K562 (cell line): ENCODE results near the gene NUP88. TPM values are rescaled to one million over a fixed set of nuclear protein-coding genes. Genes with fewer than 3 reads are reported as not detected.

ENCODE experiments used
- CHD1 ChIP-seq: fragments of 200-600 bp; sonication (generic); IDR thresholded peaks from one replicate; pipeline ENCODE4 v1.6.1; 2012; ENCODE audit warnings: mild to moderate bottlenecking, moderate library complexity, low read length, inconsistent platforms
- EP400 ChIP-seq: fragments of 450-650 bp; IDR thresholded peaks from 2 replicates; pipeline ENCODE4 v1.6.1; 2017; ENCODE audit warnings: antibody characterized with exemption, mild to moderate bottlenecking, moderate library complexity
- ERF ChIP-seq: fragments of 450-650 bp; formaldehyde crosslinking; IDR thresholded peaks from 2 replicates; pipeline ENCODE4 v1.4.0; 2020; ENCODE audit warnings: mild to moderate bottlenecking, mixed read lengths
- ESRRB ChIP-seq: fragments of 250-450 bp; sonication (Bioruptor Pico); IDR thresholded peaks from 2 replicates; pipeline ENCODE4 v1.5.0; 2020; ENCODE audit warnings: mild to moderate bottlenecking, moderate library complexity, borderline replicate concordance
- HMBOX1 ChIP-seq: sonication (generic); IDR thresholded peaks from 2 replicates; pipeline ENCODE4 v1.6.1; 2016
- KDM2B ChIP-seq: fragments of 250-450 bp; sonication (Bioruptor Pico); IDR thresholded peaks from 2 replicates; pipeline ENCODE4 v1.8.0; 2021; ENCODE audit warnings: mild to moderate bottlenecking, moderate library complexity
- KLF6 ChIP-seq: fragments of 250-450 bp; sonication (Bioruptor Pico); IDR thresholded peaks from 2 replicates; pipeline ENCODE4 v1.4.0; 2020; ENCODE audit warnings: mild to moderate bottlenecking, moderate library complexity, borderline replicate concordance
- MYBL2 ChIP-seq, 2 experiments: fragments of 450-650 bp in 1 of 2; sonication (generic) in 1 of 2; formaldehyde crosslinking in 1 of 2; IDR thresholded peaks; 2 replicates each; pipeline versions ENCODE4 v1.6.1 to v1.8.1; 2017 to 2022; ENCODE audit warnings: borderline replicate concordance in 1 of 2, inconsistent platforms in 1 of 2, low read depth in 1 of 2, mild to moderate bottlenecking in 1 of 2, missing genetic modification reagents in 1 of 2, moderate library complexity in 1 of 2
- NCOA6 ChIP-seq: fragments of 450-650 bp; IDR thresholded peaks from 2 replicates; pipeline ENCODE4 v1.6.1; 2017; ENCODE audit warnings: mild to moderate bottlenecking
- NFIC ChIP-seq: fragments of 450-650 bp; IDR thresholded peaks from 2 replicates; pipeline ENCODE4 v1.6.1; 2017; ENCODE audit warnings: mild to moderate bottlenecking, inconsistent platforms
- NKRF ChIP-seq: fragments of 450-650 bp; IDR thresholded peaks from 2 replicates; pipeline ENCODE4 v1.6.1; 2016; ENCODE audit warnings: borderline replicate concordance
- NUFIP1 ChIP-seq: fragments of 450-650 bp; IDR thresholded peaks from 2 replicates; pipeline ENCODE4 v1.6.1; 2018; ENCODE audit not compliant: partially characterized antibody
- SIRT6 ChIP-seq: IDR thresholded peaks from one replicate; pipeline ENCODE4 v1.6.1; 2012; ENCODE audit warnings: low read depth, mild to moderate bottlenecking, control low read depth, inconsistent platforms, low read length, moderate library complexity
- SOX6 ChIP-seq: fragments of 450-650 bp; IDR thresholded peaks from 2 replicates; pipeline ENCODE4 v1.6.1; 2014; ENCODE audit warnings: mild to moderate bottlenecking
- THRB ChIP-seq: fragments of 450-650 bp; formaldehyde crosslinking; conservative IDR thresholded peaks from 2 replicates; pipeline ENCODE4 v1.4.0; 2022; ENCODE audit warnings: mild to moderate bottlenecking, missing genetic modification characterization
- ZBTB33 ChIP-seq: sonication (generic); formaldehyde crosslinking; IDR thresholded peaks from 2 replicates; pipeline ENCODE4 v1.8.1; 2023; ENCODE audit warnings: mild to moderate bottlenecking, missing genetic modification reagents
- ZNF212 ChIP-seq: fragments of 450-650 bp; formaldehyde crosslinking; IDR thresholded peaks from 2 replicates; pipeline ENCODE4 v1.4.0; 2020; ENCODE audit warnings: mild to moderate bottlenecking
- ZNF263 ChIP-seq: sonication (generic); formaldehyde crosslinking; IDR thresholded peaks from 2 replicates; pipeline ENCODE4 v1.8.0; 2022; ENCODE audit warnings: mild to moderate bottlenecking, missing genetic modification reagents, borderline replicate concordance
- ZNF277 ChIP-seq: fragments of 250-450 bp; sonication (Bioruptor Pico); IDR thresholded peaks from 2 replicates; pipeline ENCODE4 v1.8.0; 2022; ENCODE audit warnings: inconsistent platforms, mild to moderate bottlenecking, moderate library complexity, borderline replicate concordance
- ZNF395 ChIP-seq: fragments of 200-800 bp; sonication (Bioruptor generic); IDR thresholded peaks from 2 replicates; pipeline ENCODE4 v1.6.1; 2017; ENCODE audit warnings: missing genetic modification characterization, missing compliant biosample characterization
- polyA plus RNA-seq, 8 experiments: library from polyadenylated mRNA; depleted of rRNA in 4 of 8; stranded (reverse) in 5 of 8; unstranded in 3 of 8; fragments of >200 nt; fragmentation: Nextera tagmentation in 2 of 8; fragmentation: Illumina TruSeq in 1 of 8; extraction: Ambion mirVana in 2 of 8; extraction: Trizol in 1 of 8; gene quantifications; 2 replicates each; pipeline versions ENCODE4 v1.2.1 to v1.2.3, GENCODE V29; 2011 to 2014; ENCODE audit warnings: inconsistent platforms in 1 of 8, missing spikeins in 1 of 8
- total RNA-seq, 7 experiments: library from RNA; depleted of rRNA in 6 of 7; stranded (reverse); fragments of >200 nt in 6 of 7; fragmentation: Illumina TruSeq in 2 of 7; extraction: Trizol in 2 of 7; gene quantifications; 2 replicates each; pipeline versions ENCODE4 v1.2.1 to v1.2.3, GENCODE V29; 2011 to 2021; ENCODE audit warnings: low replicate concordance in 1 of 7

Gene NUP88
- total and polyA plus RNA-seq, 9 of the 15 experiments (the other 6 are each of a cell fraction or from before 2014, with no cell fraction given): 59.9 to 160 (median 119) TPM

GRCh38 chr17:5413682-5414081 lies 5.8 kb downstream of the NUP88 start (continued):
- TF ChIP-seq ZNF277 (CRISPR knock-in tag) (no peak), ESRRB (CRISPR knock-in tag) (no peak), NCOA6 (no peak), ZNF395 (CRISPR knock-in tag) (no peak), ZBTB33 (no peak), KLF6 (no peak), SOX6 (no peak), THRB (no peak), ZNF263 (CRISPR knock-in tag) (no peak), MYBL2 (IDR thresholded peaks at IDR 0.05; ENCODE audit: low read depth) (no peak), MYBL2 (CRISPR knock-in tag; IDR thresholded peaks at IDR 0.05; ENCODE audit: borderline replicate concordance) (no peak), NKRF (no peak), KDM2B (CRISPR knock-in tag) (no peak), NUFIP1 (no peak), ZNF212 (CRISPR knock-in tag) (no peak), ERF (no peak), CHD1 (no peak), HMBOX1 (peak; percentile 97), NFIC (0 out of 2 replicates have a peak, but pooled peaks have one; percentile 8), SIRT6 (no peak), EP400 (peak; percentile 23; the same call in 1 of the 2 replicates)
